Panc1 (cell line): ENCODE data around the gene ATRN. TPM values are rescaled to one million over a fixed set of nuclear protein-coding genes. Genes with fewer than 3 reads are reported as not detected.

Experiments
- ATAC-seq: fragments of 200-7000 bp; cut with Tn5 transposase; 2 replicates; pipeline ENCODE4 v1.9.1; 2020; ENCODE audit warnings: mild to moderate bottlenecking, moderate library complexity
- BruUV-seq: library from RNA; stranded (reverse); fragments of 400-500 nt; replicated peaks from 2 replicates; lab custom pipeline; 2021; lab: Mats Ljungman, UMichigan
- CTCF ChIA-PET: fragments of 300-600 bp; sonication (Branson Sonifier 250); formaldehyde crosslinking; loops from one replicate; lab custom pipeline; 2022; ENCODE audit warnings: antibody characterized with exemption; lab: Charles Lee
- POLR2A ChIA-PET: fragments of 300-600 bp; sonication (Branson Sonifier 250); formaldehyde crosslinking; loops from one replicate; lab custom pipeline; 2022; ENCODE audit warnings: antibody characterized with exemption; lab: Charles Lee
- DNase-seq: peaks from one replicate; pipeline ENCODE4 v3.0.0-alpha.2; 2010; ENCODE audit warnings: low read depth, low spot score
- H3K27ac ChIP-seq: 2 replicates; pipeline ENCODE4 v1.5.1; 2011; ENCODE audit warnings: mild to moderate bottlenecking, low read length, inconsistent platforms
- H3K27me3 ChIP-seq: fragments of 200-500 bp; sonication (Bioruptor generic); 2 replicates; pipeline ENCODE4 v1.6.0; 2014; ENCODE audit warnings: low read length, inconsistent platforms; ENCODE audit not compliant: control insufficient read depth, insufficient read depth
- H3K36me3 ChIP-seq: fragments of 200-500 bp; sonication (Bioruptor generic); 2 replicates; pipeline ENCODE4 v1.5.1; 2014; ENCODE audit warnings: inconsistent platforms, mild to moderate bottlenecking, low read length, moderate library complexity; ENCODE audit not compliant: control insufficient read depth, insufficient read depth
- H3K4me1 ChIP-seq: 2 replicates; pipeline ENCODE4 v1.5.1; 2011; ENCODE audit warnings: inconsistent platforms, mild to moderate bottlenecking, low read length, moderate library complexity; ENCODE audit not compliant: control insufficient read depth, insufficient read depth
- H3K4me3 ChIP-seq, 2 experiments: 2 replicates each; pipeline ENCODE4 v1.5.1; 2011 to 2012; ENCODE audit warnings: low read depth in 2 of 2, low read length in 2 of 2, mild to moderate bottlenecking in 2 of 2, inconsistent platforms in 1 of 2, moderate library complexity in 1 of 2
- H3K9me3 ChIP-seq: fragments of 200-500 bp; sonication (Bioruptor generic); 2 replicates; pipeline ENCODE4 v1.5.1; 2014; ENCODE audit warnings: low read depth, mild to moderate bottlenecking, inconsistent platforms, low read length, moderate library complexity; ENCODE audit not compliant: control insufficient read depth, insufficient read depth
- POLR2AphosphoS5 ChIP-seq: IDR thresholded peaks from 2 replicates; pipeline ENCODE4 v1.6.1; 2012; ENCODE audit warnings: mild to moderate bottlenecking, low read depth, low read length, moderate library complexity
- REST ChIP-seq, 2 experiments: IDR thresholded peaks; 2 replicates each; pipeline ENCODE4 v1.6.1; 2011 to 2012; ENCODE audit warnings: low read depth in 2 of 2, control low read depth in 1 of 2, low read length in 1 of 2, mild to moderate bottlenecking in 1 of 2, moderate library complexity in 1 of 2; ENCODE audit not compliant: insufficient read depth in 1 of 2
- SIN3A ChIP-seq: IDR thresholded peaks from 2 replicates; pipeline ENCODE4 v1.6.1; 2012; ENCODE audit warnings: low read depth, mild to moderate bottlenecking, low read length, moderate library complexity, borderline replicate concordance; ENCODE audit not compliant: insufficient read depth
- TCF7L2 ChIP-seq: IDR thresholded peaks from 2 replicates; pipeline ENCODE4 v1.6.1; 2011; ENCODE audit warnings: mild to moderate bottlenecking, low read depth, low read length, inconsistent platforms
- in situ Hi-C: cut with HindIII; loops from 2 replicates; pipeline ENCODE4 v1.10.0; 2016; ENCODE audit warnings: low sequenced_read_pairs, low pct_unique_long_range_greater_than_20kb
- intact Hi-C: fragments of 100-400 bp; cut with micrococcal nuclease; formaldehyde crosslinking; loops from one replicate; pipeline ENCODE4 v1.10.0; 2022; ENCODE audit not compliant: unreplicated experiment
- total RNA-seq: library from RNA; stranded (reverse); gene quantifications from one replicate; pipeline ENCODE4 v1.2.1, GENCODE V29; 2021; ENCODE audit not compliant: unreplicated experiment
- TF ChIP-seq, protein P1 (sequence below): fragments of 450-650 bp; IDR thresholded peaks from 2 replicates; pipeline ENCODE4 v1.5.1; 2017; ENCODE audit warnings: mild to moderate bottlenecking

ATRN gene
- total RNA-seq, 1 experiment from 2014 or later = 33.8 TPM

GRCh38 chr20:3622406-3622805, 151.6 kb downstream of the ATRN start:
- ChIA-PET POLR2A (no interaction called here), CTCF (no interaction called here)
- no peak for DNase-seq
- Histone ChIP-seq H3K27me3 (no peaks in the 10 kb centered on the region), H3K9me3 (no peaks in the 10 kb centered on the region), H3K4me1 (no peaks in the 10 kb centered on the region), H3K36me3 (no peaks in the 10 kb centered on the region), H3K27ac (no peak overlapping the region), H3K4me3 (no peak overlapping the region)
- TF ChIP-seq, protein P1, sequence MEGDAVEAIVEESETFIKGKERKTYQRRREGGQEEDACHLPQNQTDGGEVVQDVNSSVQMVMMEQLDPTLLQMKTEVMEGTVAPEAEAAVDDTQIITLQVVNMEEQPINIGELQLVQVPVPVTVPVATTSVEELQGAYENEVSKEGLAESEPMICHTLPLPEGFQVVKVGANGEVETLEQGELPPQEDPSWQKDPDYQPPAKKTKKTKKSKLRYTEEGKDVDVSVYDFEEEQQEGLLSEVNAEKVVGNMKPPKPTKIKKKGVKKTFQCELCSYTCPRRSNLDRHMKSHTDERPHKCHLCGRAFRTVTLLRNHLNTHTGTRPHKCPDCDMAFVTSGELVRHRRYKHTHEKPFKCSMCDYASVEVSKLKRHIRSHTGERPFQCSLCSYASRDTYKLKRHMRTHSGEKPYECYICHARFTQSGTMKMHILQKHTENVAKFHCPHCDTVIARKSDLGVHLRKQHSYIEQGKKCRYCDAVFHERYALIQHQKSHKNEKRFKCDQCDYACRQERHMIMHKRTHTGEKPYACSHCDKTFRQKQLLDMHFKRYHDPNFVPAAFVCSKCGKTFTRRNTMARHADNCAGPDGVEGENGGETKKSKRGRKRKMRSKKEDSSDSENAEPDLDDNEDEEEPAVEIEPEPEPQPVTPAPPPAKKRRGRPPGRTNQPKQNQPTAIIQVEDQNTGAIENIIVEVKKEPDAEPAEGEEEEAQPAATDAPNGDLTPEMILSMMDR = no peak
- no peak for TF ChIP-seq SIN3A
- TF ChIP-seq REST (IDR thresholded peaks at IDR 0.05; ENCODE audit: insufficient read depth in 1 of 2, low read depth in 2 of 2, low read length in 1 of 2) = no peak
- BruUV-seq = no TSS peak
- in situ Hi-C loops (no loop called here), intact Hi-C loops (no loop called here)
- ATAC-seq = no peak

- no peak for ATAC-seq
- Histone ChIP-seq H3K27me3 (no peaks in the 10 kb centered on the region), H3K9me3 (no peaks in the 10 kb centered on the region), H3K4me3 (no peak overlapping the region), H3K27ac (no peak overlapping the region), H3K4me1 (no peaks in the 10 kb centered on the region), H3K36me3 (no peaks in the 10 kb centered on the region)
- no peak for DNase-seq
- TF ChIP-seq SIN3A (no peak), REST (IDR thresholded peaks at IDR 0.05; ENCODE audit: insufficient read depth in 1 of 2, low read depth in 2 of 2, low read length in 1 of 2) (no peak), TCF7L2 (no peak), POLR2AphosphoS5 (no peak)
- TF ChIP-seq, protein P1 = no peak
- in situ Hi-C loops = no loop called here
- ChIA-PET CTCF (no interaction called here), POLR2A (no interaction called here)
- intact Hi-C loops = no loop called here
- no TSS peak for BruUV-seq
Measured at GRCh38 chr20:3627476-3627875, 156.7 kb downstream of the ATRN start.
